ENCODE measurements around the gene SRRM5. TPM values are rescaled to one million over a fixed set of nuclear protein-coding genes. Genes with fewer than 3 reads are reported as not detected.

SRRM5 gene
- total RNA-seq, 1 donor from 2014 or later, result 0.98 TPM

GRCh38 chr19:43628646-43629326, 16.9 kb downstream of the SRRM5 start:
- Histone ChIP-seq H3K36me3 (no peaks in the 10 kb centered on the region), H3K9me3 (no peaks in the 10 kb centered on the region), H3K4me1 (no peaks in the 10 kb centered on the region), H3K4me3 (no peak overlapping the region), H3K27me3 (no peaks in the 10 kb centered on the region), H3K27ac (no peak overlapping the region)
- no peak for DNase-seq (ENCODE audit: extremely low spot score in 2 of 2)
- intact Hi-C loops (cut with DNase I), result no loop called here
- TF ChIP-seq CTCF (IDR thresholded peaks at IDR 0.05), result no peak

GRCh38 chr19:43631491-43631890, 19.6 kb downstream of the SRRM5 start:
- Histone ChIP-seq H3K4me3 (no peak overlapping the region), H3K27me3 (no peaks in the 10 kb centered on the region), H3K4me1 (peaks cover 14% of the 10 kb centered on the region), H3K9me3 (no peaks in the 10 kb centered on the region), H3K36me3 (no peaks in the 10 kb centered on the region), H3K27ac (no peak overlapping the region)
- intact Hi-C loops (cut with DNase I), result no loop called here
- TF ChIP-seq POLR2AphosphoS5 (IDR thresholded peaks at IDR 0.05; ENCODE audit: insufficient read depth in 1 of 2, low read depth in 1 of 2) (no peak), POLR2A (IDR thresholded peaks at IDR 0.05) (no peak), CTCF (IDR thresholded peaks at IDR 0.05) (no peak)
- no peak for DNase-seq (ENCODE audit: extremely low spot score in 2 of 2)

- no peaks in the 10 kb centered on the region for H3K27me3 ChIP-seq
Measured at GRCh38 chr19:43633520-43633919, 21.6 kb downstream of the SRRM5 start.

GRCh38 chr19:43634068-43634467, 22.2 kb downstream of the SRRM5 start:
- DNase-seq (ENCODE audit: extremely low spot score in 2 of 2), result no peak
- H3K4me1 ChIP-seq, result peaks cover 14% of the 10 kb centered on the region
- H3K36me3 ChIP-seq, result no peaks in the 10 kb centered on the region
- no peak overlapping the region for H3K27ac ChIP-seq
- TF ChIP-seq POLR2AphosphoS5 (IDR thresholded peaks at IDR 0.05; ENCODE audit: insufficient read depth in 1 of 2, low read depth in 1 of 2), result no peak
- TF ChIP-seq CTCF (IDR thresholded peaks at IDR 0.05), result no peak
- no peak for TF ChIP-seq POLR2A (IDR thresholded peaks at IDR 0.05)
- intact Hi-C loops (cut with DNase I), result no loop called here
- no peak overlapping the region for H3K4me3 ChIP-seq
- H3K9me3 ChIP-seq, result no peaks in the 10 kb centered on the region
- no peaks in the 10 kb centered on the region for H3K27me3 ChIP-seq

More at GRCh38 chr19:43633520-43633919, 21.6 kb downstream of the SRRM5 start:
- Histone ChIP-seq H3K27ac (no peak overlapping the region), H3K4me3 (no peak overlapping the region), H3K4me1 (peaks cover 14% of the 10 kb centered on the region), H3K9me3 (no peaks in the 10 kb centered on the region), H3K36me3 (no peaks in the 10 kb centered on the region)
- no peak for TF ChIP-seq CTCF (IDR thresholded peaks at IDR 0.05)
- no peak for TF ChIP-seq POLR2AphosphoS5 (IDR thresholded peaks at IDR 0.05; ENCODE audit: insufficient read depth in 1 of 2, low read depth in 1 of 2)
- TF ChIP-seq POLR2A (IDR thresholded peaks at IDR 0.05), result no peak
- DNase-seq (ENCODE audit: extremely low spot score in 2 of 2), result no peak
- intact Hi-C loops (cut with DNase I), result no loop called here

- intact Hi-C loops (cut with DNase I), result no loop called here
- peaks cover 14% of the 10 kb centered on the region for H3K4me1 ChIP-seq
- H3K27me3 ChIP-seq, result no peaks in the 10 kb centered on the region
- H3K4me3 ChIP-seq, result no peak overlapping the region
- H3K36me3 ChIP-seq, result no peaks in the 10 kb centered on the region
- TF ChIP-seq POLR2AphosphoS5 (IDR thresholded peaks at IDR 0.05; ENCODE audit: insufficient read depth in 1 of 2, low read depth in 1 of 2) (no peak), POLR2A (IDR thresholded peaks at IDR 0.05) (no peak), CTCF (IDR thresholded peaks at IDR 0.05) (no peak)
- DNase-seq (ENCODE audit: extremely low spot score in 2 of 2), result no peak
- H3K27ac ChIP-seq, result no peak overlapping the region
- no peaks in the 10 kb centered on the region for H3K9me3 ChIP-seq
Measured at GRCh38 chr19:43634506-43634871, 22.6 kb downstream of the SRRM5 start.

Measured in vagina (tissue), 2 donors.